GM23338 (cell line): Measurements from ENCODE around the gene PLXNC1. TPM values are rescaled to one million over a fixed set of nuclear protein-coding genes. Genes with fewer than 3 reads are reported as not detected.

Experiments used
- ATAC-seq: fragments of 200-7000 bp; cut with Tn5 transposase; 3 replicates; pipeline ENCODE4 v1.9.1; 2020
- DNase-seq: peaks from one replicate; pipeline ENCODE4 v3.0.0-alpha.2; 2015; ENCODE audit warnings: low spot score
- H2AFZ ChIP-seq: fragments of 200-600 bp; sonication (generic); 2 replicates; pipeline ENCODE4 v1.8.0; 2016; ENCODE audit warnings: antibody characterized with exemption, mild to moderate bottlenecking, moderate library complexity
- H3F3A ChIP-seq: fragments of 200-600 bp; sonication (generic); replicated peaks from 2 replicates; pipeline ENCODE4 v1.8.0; 2017; ENCODE audit warnings: antibody characterized with exemption, mixed run types, low read depth
- H3K27ac ChIP-seq: fragments of 200-600 bp; sonication (generic); 2 replicates; pipeline ENCODE4 v1.6.1; 2016; ENCODE audit warnings: low read depth
- H3K27me3 ChIP-seq: fragments of 200-600 bp; sonication (generic); 2 replicates; pipeline ENCODE4 v1.8.0; 2016; ENCODE audit warnings: mild to moderate bottlenecking, mixed run types, moderate library complexity; ENCODE audit not compliant: insufficient read depth
- H3K36me3 ChIP-seq: fragments of 200-600 bp; sonication (generic); 2 replicates; pipeline ENCODE4 v1.8.0; 2016; ENCODE audit warnings: mild to moderate bottlenecking; ENCODE audit not compliant: insufficient read depth
- H3K4me1 ChIP-seq: fragments of 200-600 bp; sonication (generic); 2 replicates; pipeline ENCODE4 v1.8.0; 2016; ENCODE audit warnings: mild to moderate bottlenecking, moderate library complexity; ENCODE audit not compliant: insufficient read depth
- H3K4me2 ChIP-seq: fragments of 200-600 bp; sonication (generic); 2 replicates; pipeline ENCODE4 v1.7.1; 2017; ENCODE audit warnings: mixed run types
- H3K4me3 ChIP-seq: fragments of 200-600 bp; sonication (generic); 2 replicates; pipeline ENCODE4 v1.6.1; 2016; ENCODE audit warnings: mixed run types
- H3K79me2 ChIP-seq: fragments of 200-600 bp; sonication (generic); replicated peaks from 2 replicates; pipeline ENCODE4 v1.8.0; 2017; ENCODE audit warnings: mild to moderate bottlenecking; ENCODE audit not compliant: insufficient read depth
- H3K9me2 ChIP-seq: fragments of 200-600 bp; sonication (generic); 2 replicates; pipeline ENCODE4 v1.8.0; 2017; ENCODE audit not compliant: insufficient read depth
- H4K20me1 ChIP-seq: fragments of 200-600 bp; sonication (generic); replicated peaks from 2 replicates; pipeline ENCODE4 v1.8.0; 2017; ENCODE audit warnings: mild to moderate bottlenecking; ENCODE audit not compliant: insufficient read depth
- H3K27ac Mint-ChIP-seq: 2 replicates; pipeline ENCODE4 v1.8.0; 2020; ENCODE audit warnings: inconsistent platforms, mild to moderate bottlenecking, moderate library complexity, mixed read lengths
- H3K27me3 Mint-ChIP-seq: 3 replicates; pipeline ENCODE4 v1.8.0; 2022; ENCODE audit warnings: low read depth, mild to moderate bottlenecking, moderate library complexity, mixed read lengths, inconsistent platforms; ENCODE audit not compliant: insufficient read depth, poor library complexity
- H3K36me3 Mint-ChIP-seq: 3 replicates; pipeline ENCODE4 v1.8.0; 2021; ENCODE audit warnings: low read depth, mild to moderate bottlenecking, inconsistent platforms, moderate library complexity, mixed read lengths
- H3K4me1 Mint-ChIP-seq: 3 replicates; pipeline ENCODE4 v1.8.0; 2020; ENCODE audit warnings: mild to moderate bottlenecking, inconsistent platforms, mixed read lengths
- H3K4me3 Mint-ChIP-seq: 3 replicates; pipeline ENCODE4 v1.8.0; 2021; ENCODE audit warnings: moderate library complexity, mild to moderate bottlenecking, inconsistent platforms, mixed read lengths
- H3K9me3 Mint-ChIP-seq: 3 replicates; pipeline ENCODE4 v1.8.0; 2020; ENCODE audit warnings: moderate library complexity, mild to moderate bottlenecking, inconsistent platforms, mixed read lengths
- CTCF ChIP-seq, 2 experiments: fragments of 200-600 bp in 1 of 2; sonication (generic) in 1 of 2; conservative IDR thresholded peaks; 2 replicates each; pipeline versions ENCODE4 v1.5.1 to v1.6.1; 2016 to 2017; ENCODE audit warnings: antibody characterized with exemption in 2 of 2, low read depth in 2 of 2, mild to moderate bottlenecking in 2 of 2, moderate library complexity in 1 of 2
- EZH2 ChIP-seq: fragments of 200-600 bp; sonication (generic); IDR thresholded peaks from one replicate; pipeline ENCODE4 v1.8.0; 2017; ENCODE audit warnings: antibody characterized with exemption, mild to moderate bottlenecking, low read depth; ENCODE audit not compliant: unreplicated experiment
- EZH2phosphoT487 ChIP-seq: fragments of 200-600 bp; sonication (generic); IDR thresholded peaks from one replicate; pipeline ENCODE4 v1.8.1; 2018; ENCODE audit warnings: antibody characterized with exemption; ENCODE audit not compliant: unreplicated experiment
- JUNB ChIP-seq: IDR thresholded peaks from one replicate; pipeline ENCODE4 v1.6.1; 2016; ENCODE audit warnings: antibody characterized with exemption; ENCODE audit not compliant: unreplicated experiment
- NANOG ChIP-seq: IDR thresholded peaks from 2 replicates; pipeline ENCODE4 v1.6.1; 2016; ENCODE audit warnings: antibody characterized with exemption, borderline replicate concordance
- REST ChIP-seq: IDR thresholded peaks from one replicate; pipeline ENCODE4 v1.6.1; 2018; ENCODE audit warnings: antibody characterized with exemption; ENCODE audit not compliant: unreplicated experiment
- STAT1 ChIP-seq: IDR thresholded peaks from one replicate; pipeline ENCODE4 v1.6.1; 2016; ENCODE audit warnings: antibody characterized with exemption; ENCODE audit not compliant: unreplicated experiment
- ZNF114 ChIP-seq: fragments of 250-450 bp; sonication (Bioruptor Pico); IDR thresholded peaks from 2 replicates; pipeline ENCODE4 v1.5.0; 2020; ENCODE audit warnings: mild to moderate bottlenecking, moderate library complexity
- ZNF462 ChIP-seq: fragments of 250-450 bp; sonication (Bioruptor Pico); IDR thresholded peaks from 2 replicates; pipeline ENCODE4 v1.5.0; 2020; ENCODE audit warnings: mild to moderate bottlenecking, moderate library complexity
- polyA plus RNA-seq: library from polyadenylated mRNA; unstranded; fragments of >200 nt; fragmentation: Nextera tagmentation; extraction: Ambion mirVana; gene quantifications from 2 replicates; pipeline ENCODE4 v1.2.1, GENCODE V29; 2016
- total RNA-seq: library from RNA; depleted of rRNA; stranded (reverse); fragments of >200 nt; shearing (Covaris generic); gene quantifications from 2 replicates; pipeline ENCODE4 v1.2.3, GENCODE V29; 2014

The PLXNC1 gene
- total and polyA plus RNA-seq, 2 experiments from 2014 or later, result 1.9 to 6.5 TPM

GRCh38 chr12:94209240-94209639 lies 60.9 kb downstream of the PLXNC1 start (continued):
- TF ChIP-seq CTCF (conservative IDR thresholded peaks at IDR 0.05; ENCODE audit: low read depth in 2 of 2) (no peak), STAT1 (no peak), NANOG (no peak), REST (no peak), JUNB (no peak), EZH2 (no peak), EZH2phosphoT487 (no peak)

GRCh38 chr12:94211021-94211420 lies 62.6 kb downstream of the PLXNC1 start:
- Mint-ChIP-seq H3K27ac (0 out of 2 replicates have a peak overlapping the region, but pooled peaks have one; percentile 7), H3K9me3 (peaks cover 5% of the 10 kb centered on the region; the same call in 1 of the 3 replicates), H3K4me1 (peaks cover 5% of the 10 kb centered on the region; the same call in 2 of the 3 replicates), H3K27me3 (no peaks in the 10 kb centered on the region), H3K4me3 (no peak overlapping the region), H3K36me3 (peaks cover 3% of the 10 kb centered on the region; the same call in 1 of the 3 replicates)
- ATAC-seq (no peak), DNase-seq (no peak)
- Histone ChIP-seq H3K4me1 (0 out of 2 replicates have a peak, but pooled peaks cover 3% of the 10 kb centered on the region), H3K4me2 (no peak overlapping the region), H3F3A (no peaks in the 10 kb centered on the region), H3K36me3 (no peaks in the 10 kb centered on the region), H3K79me2 (no peaks in the 10 kb centered on the region), H3K9me2 (no peaks in the 10 kb centered on the region), H3K27ac (no peak overlapping the region), H2AFZ (no peak overlapping the region), H3K4me3 (no peak overlapping the region), H3K27me3 (no peaks in the 10 kb centered on the region), H4K20me1 (no peaks in the 10 kb centered on the region)
- TF ChIP-seq ZNF114 (CRISPR knock-in tag) (no peak), EZH2phosphoT487 (no peak), NANOG (no peak), ZNF462 (CRISPR knock-in tag) (no peak), REST (no peak), JUNB (no peak), EZH2 (no peak)
